GM23338 (cell line): Measurements from ENCODE around the gene CD40. TPM values are rescaled to one million over a fixed set of nuclear protein-coding genes. Genes with fewer than 3 reads are reported as not detected.

Experiments
- ATAC-seq: fragments of 200-7000 bp; cut with Tn5 transposase; 3 replicates; pipeline ENCODE4 v1.9.1; 2020
- DNase-seq: peaks from one replicate; pipeline ENCODE4 v3.0.0-alpha.2; 2015; ENCODE audit warnings: low spot score
- H2AFZ ChIP-seq: fragments of 200-600 bp; sonication (generic); 2 replicates; pipeline ENCODE4 v1.8.0; 2016; ENCODE audit warnings: antibody characterized with exemption, mild to moderate bottlenecking, moderate library complexity
- H3F3A ChIP-seq: fragments of 200-600 bp; sonication (generic); replicated peaks from 2 replicates; pipeline ENCODE4 v1.8.0; 2017; ENCODE audit warnings: antibody characterized with exemption, mixed run types, low read depth
- H3K27ac ChIP-seq: fragments of 200-600 bp; sonication (generic); 2 replicates; pipeline ENCODE4 v1.6.1; 2016; ENCODE audit warnings: low read depth
- H3K27me3 ChIP-seq: fragments of 200-600 bp; sonication (generic); 2 replicates; pipeline ENCODE4 v1.8.0; 2016; ENCODE audit warnings: mild to moderate bottlenecking, mixed run types, moderate library complexity; ENCODE audit not compliant: insufficient read depth
- H3K36me3 ChIP-seq: fragments of 200-600 bp; sonication (generic); 2 replicates; pipeline ENCODE4 v1.8.0; 2016; ENCODE audit warnings: mild to moderate bottlenecking; ENCODE audit not compliant: insufficient read depth
- H3K4me1 ChIP-seq: fragments of 200-600 bp; sonication (generic); 2 replicates; pipeline ENCODE4 v1.8.0; 2016; ENCODE audit warnings: mild to moderate bottlenecking, moderate library complexity; ENCODE audit not compliant: insufficient read depth
- H3K4me2 ChIP-seq: fragments of 200-600 bp; sonication (generic); 2 replicates; pipeline ENCODE4 v1.7.1; 2017; ENCODE audit warnings: mixed run types
- H3K4me3 ChIP-seq: fragments of 200-600 bp; sonication (generic); 2 replicates; pipeline ENCODE4 v1.6.1; 2016; ENCODE audit warnings: mixed run types
- H3K79me2 ChIP-seq: fragments of 200-600 bp; sonication (generic); replicated peaks from 2 replicates; pipeline ENCODE4 v1.8.0; 2017; ENCODE audit warnings: mild to moderate bottlenecking; ENCODE audit not compliant: insufficient read depth
- H3K9me2 ChIP-seq: fragments of 200-600 bp; sonication (generic); 2 replicates; pipeline ENCODE4 v1.8.0; 2017; ENCODE audit not compliant: insufficient read depth
- H4K20me1 ChIP-seq: fragments of 200-600 bp; sonication (generic); replicated peaks from 2 replicates; pipeline ENCODE4 v1.8.0; 2017; ENCODE audit warnings: mild to moderate bottlenecking; ENCODE audit not compliant: insufficient read depth
- H3K27ac Mint-ChIP-seq: 2 replicates; pipeline ENCODE4 v1.8.0; 2020; ENCODE audit warnings: inconsistent platforms, mild to moderate bottlenecking, moderate library complexity, mixed read lengths
- H3K27me3 Mint-ChIP-seq: 3 replicates; pipeline ENCODE4 v1.8.0; 2022; ENCODE audit warnings: low read depth, mild to moderate bottlenecking, moderate library complexity, mixed read lengths, inconsistent platforms; ENCODE audit not compliant: insufficient read depth, poor library complexity
- H3K36me3 Mint-ChIP-seq: 3 replicates; pipeline ENCODE4 v1.8.0; 2021; ENCODE audit warnings: low read depth, mild to moderate bottlenecking, inconsistent platforms, moderate library complexity, mixed read lengths
- H3K4me1 Mint-ChIP-seq: 3 replicates; pipeline ENCODE4 v1.8.0; 2020; ENCODE audit warnings: mild to moderate bottlenecking, inconsistent platforms, mixed read lengths
- H3K4me3 Mint-ChIP-seq: 3 replicates; pipeline ENCODE4 v1.8.0; 2021; ENCODE audit warnings: moderate library complexity, mild to moderate bottlenecking, inconsistent platforms, mixed read lengths
- H3K9me3 Mint-ChIP-seq: 3 replicates; pipeline ENCODE4 v1.8.0; 2020; ENCODE audit warnings: moderate library complexity, mild to moderate bottlenecking, inconsistent platforms, mixed read lengths
- CREB1 ChIP-seq: fragments of 250-450 bp; sonication (Bioruptor Pico); IDR thresholded peaks from 2 replicates; pipeline ENCODE4 v1.5.0; 2020; ENCODE audit warnings: low read depth, mild to moderate bottlenecking, moderate library complexity
- CTCF ChIP-seq, 2 experiments: fragments of 200-600 bp in 1 of 2; sonication (generic) in 1 of 2; conservative IDR thresholded peaks; 2 replicates each; pipeline versions ENCODE4 v1.5.1 to v1.6.1; 2016 to 2017; ENCODE audit warnings: antibody characterized with exemption in 2 of 2, low read depth in 2 of 2, mild to moderate bottlenecking in 2 of 2, moderate library complexity in 1 of 2
- ETS1 ChIP-seq: IDR thresholded peaks from 2 replicates; pipeline ENCODE4 v1.6.1; 2016; ENCODE audit warnings: antibody characterized with exemption
- EZH2 ChIP-seq: fragments of 200-600 bp; sonication (generic); IDR thresholded peaks from one replicate; pipeline ENCODE4 v1.8.0; 2017; ENCODE audit warnings: antibody characterized with exemption, mild to moderate bottlenecking, low read depth; ENCODE audit not compliant: unreplicated experiment
- JUNB ChIP-seq: IDR thresholded peaks from one replicate; pipeline ENCODE4 v1.6.1; 2016; ENCODE audit warnings: antibody characterized with exemption; ENCODE audit not compliant: unreplicated experiment
- NANOG ChIP-seq: IDR thresholded peaks from 2 replicates; pipeline ENCODE4 v1.6.1; 2016; ENCODE audit warnings: antibody characterized with exemption, borderline replicate concordance
- REST ChIP-seq: IDR thresholded peaks from one replicate; pipeline ENCODE4 v1.6.1; 2018; ENCODE audit warnings: antibody characterized with exemption; ENCODE audit not compliant: unreplicated experiment
- STAT1 ChIP-seq: IDR thresholded peaks from one replicate; pipeline ENCODE4 v1.6.1; 2016; ENCODE audit warnings: antibody characterized with exemption; ENCODE audit not compliant: unreplicated experiment
- ZNF331 ChIP-seq: fragments of 250-450 bp; sonication (Bioruptor Pico); IDR thresholded peaks from 2 replicates; pipeline ENCODE4 v1.5.0; 2020; ENCODE audit warnings: low read depth, mild to moderate bottlenecking, moderate library complexity
- ZNF462 ChIP-seq: fragments of 250-450 bp; sonication (Bioruptor Pico); IDR thresholded peaks from 2 replicates; pipeline ENCODE4 v1.5.0; 2020; ENCODE audit warnings: mild to moderate bottlenecking, moderate library complexity
- polyA plus RNA-seq: library from polyadenylated mRNA; unstranded; fragments of >200 nt; fragmentation: Nextera tagmentation; extraction: Ambion mirVana; gene quantifications from 2 replicates; pipeline ENCODE4 v1.2.1, GENCODE V29; 2016
- total RNA-seq: library from RNA; depleted of rRNA; stranded (reverse); fragments of >200 nt; shearing (Covaris generic); gene quantifications from 2 replicates; pipeline ENCODE4 v1.2.3, GENCODE V29; 2014

Gene CD40
- total and polyA plus RNA-seq, 2 experiments from 2014 or later, result 15.4 to 18.9 TPM

GRCh38 chr20:46177768-46178167, 59.7 kb downstream of the CD40 start:
- Histone ChIP-seq H3F3A (no peaks in the 10 kb centered on the region), H3K79me2 (no peaks in the 10 kb centered on the region), H3K36me3 (no peaks in the 10 kb centered on the region), H3K27me3 (peaks cover 33% of the 10 kb centered on the region), H2AFZ (no peak overlapping the region), H3K4me3 (no peak overlapping the region), H4K20me1 (no peaks in the 10 kb centered on the region), H3K4me1 (no peaks in the 10 kb centered on the region), H3K9me2 (no peaks in the 10 kb centered on the region), H3K4me2 (no peak overlapping the region), H3K27ac (no peak overlapping the region)
- no peak for ATAC-seq
- peaks cover 28% of the 10 kb centered on the region for H3K27me3 Mint-ChIP-seq
- DNase-seq, result no peak
- no peak overlapping the region for H3K27ac Mint-ChIP-seq
- H3K4me3 Mint-ChIP-seq, result no peak overlapping the region
- no peaks in the 10 kb centered on the region for H3K9me3 Mint-ChIP-seq
- TF ChIP-seq JUNB, result no peak
- no peaks in the 10 kb centered on the region; the same call in 2 of the 3 replicates for H3K36me3 Mint-ChIP-seq
- no peaks in the 10 kb centered on the region; the same call in 2 of the 3 replicates for H3K4me1 Mint-ChIP-seq

GRCh38 chr20:46178891-46179290, 60.8 kb downstream of the CD40 start:
- Histone ChIP-seq H3K79me2 (no peaks in the 10 kb centered on the region), H3F3A (no peaks in the 10 kb centered on the region), H2AFZ (no peak overlapping the region), H3K4me2 (no peak overlapping the region), H3K36me3 (no peaks in the 10 kb centered on the region), H4K20me1 (no peaks in the 10 kb centered on the region), H3K27ac (no peak overlapping the region), H3K9me2 (no peaks in the 10 kb centered on the region), H3K4me3 (no peak overlapping the region), H3K27me3 (peaks cover 22% of the 10 kb centered on the region), H3K4me1 (no peaks in the 10 kb centered on the region)
- DNase-seq, result no peak
- H3K27me3 Mint-ChIP-seq, result peaks cover 22% of the 10 kb centered on the region
- no peaks in the 10 kb centered on the region; the same call in 2 of the 3 replicates for H3K36me3 Mint-ChIP-seq
- H3K27ac Mint-ChIP-seq, result no peak overlapping the region
- no peaks in the 10 kb centered on the region; the same call in 2 of the 3 replicates for H3K4me1 Mint-ChIP-seq
- ATAC-seq, result no peak
- no peaks in the 10 kb centered on the region for H3K9me3 Mint-ChIP-seq
- no peak overlapping the region for H3K4me3 Mint-ChIP-seq
- TF ChIP-seq EZH2 (no peak), STAT1 (no peak), ETS1 (no peak), CREB1 (CRISPR knock-in tag) (no peak), ZNF331 (CRISPR knock-in tag) (no peak), ZNF462 (CRISPR knock-in tag) (no peak), REST (no peak), CTCF (conservative IDR thresholded peaks at IDR 0.05; ENCODE audit: low read depth in 2 of 2) (no peak), NANOG (no peak)
